ENCODE results near the gene FMNL3. TPM values are rescaled to one million over a fixed set of nuclear protein-coding genes. Genes with fewer than 3 reads are reported as not detected.
A peak's percentile ranks its signal among the peaks of the same experiment; 100 is the strongest.

The FMNL3 gene
- total RNA-seq, 1 donor from 2014 or later = 19.8 TPM

- intact Hi-C loops (cut with DNase I) = no loop called here
Observed at GRCh38 chr12:49661191-49661590, 46.0 kb downstream of the FMNL3 start.

DNA sequence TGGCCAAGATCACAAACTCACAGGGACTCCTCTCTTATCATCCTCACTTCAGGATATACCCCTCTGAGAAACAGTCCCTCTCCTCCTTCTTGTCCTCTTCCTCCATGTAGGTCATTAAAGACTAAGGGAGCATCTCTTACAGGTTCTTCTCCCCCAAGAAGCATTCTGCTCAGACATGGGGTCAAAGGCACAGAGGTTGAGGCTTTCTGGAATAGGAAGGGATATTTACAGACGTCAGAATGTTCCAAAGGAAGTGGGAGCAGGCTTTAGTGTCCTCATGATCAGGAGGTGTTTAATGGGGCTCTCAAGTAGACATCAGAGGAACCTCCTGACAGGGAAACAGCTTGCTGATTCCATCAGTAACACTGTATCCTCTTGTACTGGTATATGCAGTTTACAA lies 47.5 kb downstream of the FMNL3 start:
- intact Hi-C loops (cut with DNase I) = no loop called here
- DNase-seq (ENCODE audit: low spot score) = no peak

More at GRCh38 chr12:49661191-49661590, 46.0 kb downstream of the FMNL3 start:
- DNase-seq (ENCODE audit: low spot score) = no peak

DNA sequence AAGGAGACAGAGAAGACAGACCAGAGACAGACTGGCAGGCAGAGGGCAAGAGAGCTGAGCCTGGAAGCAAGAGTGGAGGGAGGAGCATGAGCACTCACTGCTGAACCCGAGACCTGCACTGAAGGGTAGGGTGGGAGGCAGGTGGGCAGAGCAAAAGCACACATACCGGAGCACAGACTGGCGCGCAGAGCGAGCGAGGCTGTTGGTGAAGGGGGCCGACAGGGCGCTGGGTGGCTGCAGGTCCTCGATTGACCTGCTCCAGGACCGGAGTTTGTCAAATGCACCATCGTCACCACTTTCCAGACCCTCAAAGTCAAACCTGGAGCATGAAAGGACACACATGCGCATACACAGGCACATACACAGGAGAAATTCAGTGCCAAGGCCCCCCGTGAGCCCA lies 48.9 kb downstream of the FMNL3 start:
- intact Hi-C loops (cut with DNase I) = no loop called here
- no peak for DNase-seq (ENCODE audit: low spot score)

DNA sequence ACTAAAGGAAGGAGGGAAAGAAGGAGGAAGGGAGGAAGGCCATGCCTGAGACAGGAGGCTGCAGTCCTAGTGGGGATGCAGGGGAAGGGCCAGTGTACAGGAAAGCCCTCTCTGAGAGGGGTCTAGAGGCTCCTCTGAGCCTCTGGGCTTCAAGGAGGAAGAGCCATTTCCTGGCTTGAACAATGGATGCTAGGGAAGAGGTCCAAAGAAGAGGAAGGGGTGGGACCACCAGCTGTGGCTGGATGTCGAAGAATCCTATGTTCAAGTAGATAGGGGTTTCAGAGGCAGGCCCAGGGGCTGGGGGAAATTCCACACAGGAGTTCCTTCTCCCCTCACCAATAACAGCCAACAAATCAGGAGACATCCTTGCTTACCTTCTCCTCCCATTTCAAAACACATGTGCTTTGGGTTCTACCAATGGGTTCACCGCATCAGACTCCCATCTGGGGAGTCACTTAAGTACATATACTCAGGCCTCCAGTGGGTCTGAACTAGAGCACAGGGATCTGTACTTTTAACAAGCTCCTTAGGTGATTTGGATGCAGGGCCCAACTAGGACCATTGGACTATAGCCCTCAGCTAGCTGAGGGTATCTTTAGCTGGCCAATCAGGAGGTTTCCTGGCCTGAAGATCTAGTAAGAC lies 51.5 kb downstream of the FMNL3 start:
- intact Hi-C loops (cut with DNase I) = no loop called here
- DNase-seq (ENCODE audit: low spot score) = no peak

DNA sequence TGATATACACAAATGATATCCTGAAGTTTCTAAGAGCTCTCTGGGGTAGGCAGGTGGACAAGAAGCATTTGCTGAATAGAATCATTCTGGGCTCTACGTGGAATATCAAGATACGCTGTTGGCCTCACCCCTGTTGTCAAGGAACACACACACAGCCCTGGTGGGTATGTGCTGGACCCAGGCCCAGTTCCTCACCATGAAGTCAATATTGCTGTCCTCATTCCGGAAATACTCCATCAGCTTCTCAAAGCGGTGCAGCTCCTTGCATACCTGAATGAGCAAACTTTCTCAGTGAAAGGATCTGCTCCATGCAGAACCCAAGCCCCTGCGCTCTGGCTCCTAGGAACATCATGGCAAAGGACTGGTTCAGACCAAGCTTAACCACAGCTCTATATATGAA lies 52.5 kb downstream of the FMNL3 start:
- intact Hi-C loops (cut with DNase I) = no loop called here
- no peak for DNase-seq (ENCODE audit: low spot score)

- intact Hi-C loops (cut with DNase I) = no loop called here
- DNase-seq (ENCODE audit: low spot score) = peak; percentile 56
Observed at GRCh38 chr12:49652921-49653520, 54.2 kb downstream of the FMNL3 start.

DNA sequence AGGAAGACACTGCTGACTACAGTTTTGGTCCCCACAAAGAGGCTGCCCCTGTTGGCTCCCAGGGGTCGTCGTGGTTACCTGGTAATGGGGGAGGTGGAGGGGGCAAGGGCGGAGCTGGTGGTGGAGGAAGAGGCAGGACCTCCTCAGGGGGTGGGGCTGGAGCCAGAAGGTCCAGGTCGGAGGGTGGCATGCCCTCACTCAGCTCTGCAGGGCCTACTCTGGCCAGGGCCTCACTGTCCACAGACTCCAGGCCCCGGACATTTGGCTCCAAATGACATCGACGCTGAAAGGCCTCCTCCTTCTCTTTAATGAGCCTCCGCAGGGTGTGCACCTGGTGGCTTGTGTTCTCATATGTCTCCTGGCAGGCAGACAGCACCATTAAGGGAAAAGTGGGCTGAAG lies 55.4 kb downstream of the FMNL3 start:
- intact Hi-C loops (cut with DNase I) = no loop called here

GRCh38 chr12:49649892-49650291 lies 57.3 kb downstream of the FMNL3 start:
- intact Hi-C loops (cut with DNase I) = loop anchor here (10.0 kb wide), 1 partner anchor 185 kb away; no protein-coding TSS in a partner anchor

More for the DNA sequence above, 55.4 kb downstream of the FMNL3 start:
- DNase-seq (ENCODE audit: low spot score) = no peak

GRCh38 chr12:49649445-49649844 lies 57.8 kb downstream of the FMNL3 start:
- intact Hi-C loops (cut with DNase I) = loop anchor here (10.0 kb wide), 1 partner anchor 185 kb away; no protein-coding TSS in a partner anchor

More at GRCh38 chr12:49649892-49650291, 57.3 kb downstream of the FMNL3 start:
- no peak for DNase-seq (ENCODE audit: low spot score)

GRCh38 chr12:49648712-49649003 lies 58.5 kb downstream of the FMNL3 start:
- DNase-seq (ENCODE audit: low spot score) = no peak
- intact Hi-C loops (cut with DNase I) = loop anchor here (10.0 kb wide), 1 partner anchor 186 kb away; no protein-coding TSS in a partner anchor

More at GRCh38 chr12:49649445-49649844, 57.8 kb downstream of the FMNL3 start:
- DNase-seq (ENCODE audit: low spot score) = no peak

- DNase-seq (ENCODE audit: low spot score) = no peak
- intact Hi-C loops (cut with DNase I) = loop anchor here (10.0 kb wide), 1 partner anchor 187 kb away; no protein-coding TSS in a partner anchor
Observed at GRCh38 chr12:49647827-49648711, 59.1 kb downstream of the FMNL3 start.

DNA sequence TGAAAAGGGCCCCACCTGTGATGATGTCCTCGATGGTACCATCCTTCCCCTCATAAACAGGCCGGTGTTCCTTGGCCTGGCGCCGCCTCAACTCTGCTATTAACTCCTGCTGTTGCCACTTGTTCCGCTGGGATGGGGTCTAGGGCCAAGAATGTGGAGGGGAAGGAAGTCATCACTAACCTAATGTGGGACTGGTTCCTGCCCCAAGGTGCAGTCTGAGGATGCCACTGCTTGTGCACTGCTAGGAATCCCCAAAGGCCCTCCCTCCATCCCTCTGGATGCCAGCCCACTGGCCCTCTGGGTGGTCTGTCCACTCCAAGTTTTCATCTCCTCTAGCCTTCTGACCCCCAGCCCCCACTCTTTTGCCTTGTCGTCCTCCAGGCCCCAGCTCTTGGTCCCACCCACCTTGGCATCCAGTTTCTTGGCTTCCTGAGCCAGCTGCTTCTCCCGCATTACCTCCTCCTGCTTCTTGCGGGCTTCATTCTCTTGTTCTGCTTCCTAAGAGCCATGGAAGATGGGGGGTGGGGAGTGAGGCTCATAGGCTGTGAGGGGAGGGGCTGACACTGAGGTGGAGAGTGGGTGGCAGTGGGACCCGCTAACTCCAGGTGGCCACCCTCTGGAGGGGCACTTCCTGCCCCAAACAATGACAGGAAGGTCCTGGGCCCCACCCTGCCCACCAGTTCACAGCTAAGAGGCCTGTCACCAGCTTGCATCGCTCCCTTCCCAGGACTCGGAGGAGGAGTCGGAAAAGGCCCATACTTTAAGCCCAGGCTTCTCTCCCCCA lies 60.1 kb downstream of the FMNL3 start:
- no peak for DNase-seq (ENCODE audit: low spot score)

DNA sequence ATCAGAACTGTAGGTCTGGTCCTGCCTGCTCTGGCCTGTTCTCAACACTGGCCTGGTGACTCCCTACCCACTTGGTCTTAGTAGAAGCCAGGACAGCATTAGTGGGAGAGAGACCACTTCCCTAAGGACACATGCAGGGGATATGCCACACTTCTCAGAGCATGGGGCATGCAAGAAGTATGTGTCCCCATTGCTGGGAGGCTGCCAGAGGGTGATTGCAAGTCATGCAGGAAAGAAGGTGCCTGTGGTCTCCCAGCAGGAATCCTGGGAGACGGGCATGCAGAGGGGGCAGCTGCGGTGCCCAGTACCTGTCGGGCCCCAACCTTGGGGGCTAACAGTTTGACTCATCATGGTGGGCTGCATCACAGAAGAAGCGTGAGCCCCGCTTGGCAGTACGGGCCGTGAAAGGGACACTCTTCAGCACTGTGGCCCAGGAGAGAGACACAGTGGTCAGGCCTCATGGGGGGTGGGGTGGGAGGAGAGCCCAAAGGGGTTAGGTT lies 60.8 kb downstream of the FMNL3 start:
- intact Hi-C loops (cut with DNase I) = loop anchor here (10.0 kb wide), 1 partner anchor 188 kb away; no protein-coding TSS in a partner anchor
- no peak for DNase-seq (ENCODE audit: low spot score)

More for the DNA sequence above, 60.1 kb downstream of the FMNL3 start:
- intact Hi-C loops (cut with DNase I) = loop anchor here (10.0 kb wide), 1 partner anchor 188 kb away; no protein-coding TSS in a partner anchor

GRCh38 chr12:49645146-49646039 lies 61.8 kb downstream of the FMNL3 start:
- no peak for DNase-seq (ENCODE audit: low spot score)
- intact Hi-C loops (cut with DNase I) = loop anchor here (10.0 kb wide), 1 partner anchor 189 kb away; no protein-coding TSS in a partner anchor

DNA sequence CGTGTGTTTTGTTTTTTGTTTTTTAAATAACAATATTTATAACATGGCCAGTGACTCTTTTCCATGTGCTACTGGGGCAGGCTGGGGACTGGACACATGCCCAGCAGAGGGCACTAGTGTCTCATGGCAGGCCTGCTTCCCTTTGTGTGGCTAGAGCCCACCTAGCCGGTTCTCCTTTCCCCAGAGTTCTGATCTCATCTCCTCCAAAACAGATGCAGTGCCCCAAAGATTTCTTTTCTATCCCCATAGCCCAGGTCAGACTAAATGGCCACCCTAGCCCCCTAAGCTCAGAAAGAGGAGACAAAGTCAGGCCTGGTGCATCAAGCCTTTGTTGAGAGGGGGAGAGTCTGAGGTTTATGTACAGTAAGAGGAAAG lies 62.6 kb downstream of the FMNL3 start:
- intact Hi-C loops (cut with DNase I) = loop anchor here (1.0 to 10.0 kb wide), 2 partner anchors 63 to 190 kb away; partner anchors contain the start of gene FMNL3
- DNase-seq (ENCODE audit: low spot score) = peak; percentile 90

DNA sequence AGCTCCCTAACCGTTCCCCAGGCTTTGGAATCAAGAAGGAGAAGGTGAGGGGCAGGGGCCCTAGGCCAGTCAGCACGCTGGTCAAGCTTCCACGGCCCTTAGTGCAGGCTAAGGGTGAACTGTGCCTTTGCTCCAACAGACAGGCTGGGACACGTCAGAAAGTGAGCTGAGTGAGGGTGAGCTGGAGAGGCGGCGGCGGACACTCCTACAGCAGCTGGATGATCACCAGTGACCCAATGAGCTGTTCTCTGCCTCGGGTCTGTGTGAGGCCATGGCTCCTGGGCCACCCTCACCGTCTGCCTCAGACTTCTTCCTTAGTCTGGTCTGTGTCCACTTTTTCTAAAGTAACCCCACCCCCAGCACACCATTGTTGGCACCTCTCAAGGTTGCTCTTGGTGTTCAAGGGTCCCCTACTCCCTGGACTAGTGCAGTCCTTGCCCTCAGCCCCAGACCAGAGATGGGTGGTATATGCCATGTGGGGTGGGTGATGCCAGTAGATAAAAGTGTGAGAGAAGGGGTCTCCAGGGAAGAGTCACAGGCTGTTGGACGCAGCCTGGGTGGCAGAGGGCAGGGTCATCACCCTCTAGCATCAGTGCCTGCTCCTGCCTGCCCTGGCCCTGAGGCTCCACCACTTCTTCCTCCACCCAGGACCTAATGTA lies 63.1 kb downstream of the FMNL3 start:
- no peak for DNase-seq (ENCODE audit: low spot score)
- intact Hi-C loops (cut with DNase I) = loop anchor here (1.0 to 10.0 kb wide), 2 partner anchors 63 to 191 kb away; partner anchors contain the start of gene FMNL3

GRCh38 chr12:49643135-49643534 lies 64.1 kb downstream of the FMNL3 start:
- DNase-seq (ENCODE audit: low spot score) = no peak
- intact Hi-C loops (cut with DNase I) = loop anchor here (10.0 kb wide), 1 partner anchor 192 kb away; no protein-coding TSS in a partner anchor

All from cardiac septum (tissue), 1 donor.